Panc1 (cell line): Measurements from ENCODE around the gene CABLES2. TPM values are rescaled to one million over a fixed set of nuclear protein-coding genes. Genes with fewer than 3 reads are reported as not detected.

ENCODE experiments used
- ATAC-seq: fragments of 200-7000 bp; cut with Tn5 transposase; 2 replicates; pipeline ENCODE4 v1.9.1; 2020; ENCODE audit warnings: mild to moderate bottlenecking, moderate library complexity
- BruUV-seq: library from RNA; stranded (reverse); fragments of 400-500 nt; replicated peaks from 2 replicates; lab custom pipeline; 2021; lab: Mats Ljungman, UMichigan
- CTCF ChIA-PET: fragments of 300-600 bp; sonication (Branson Sonifier 250); formaldehyde crosslinking; loops from one replicate; lab custom pipeline; 2022; ENCODE audit warnings: antibody characterized with exemption; lab: Charles Lee
- POLR2A ChIA-PET: fragments of 300-600 bp; sonication (Branson Sonifier 250); formaldehyde crosslinking; loops from one replicate; lab custom pipeline; 2022; ENCODE audit warnings: antibody characterized with exemption; lab: Charles Lee
- DNase-seq: peaks from one replicate; pipeline ENCODE4 v3.0.0-alpha.2; 2010; ENCODE audit warnings: low read depth, low spot score
- H3K27ac ChIP-seq: 2 replicates; pipeline ENCODE4 v1.5.1; 2011; ENCODE audit warnings: mild to moderate bottlenecking, low read length, inconsistent platforms
- H3K27me3 ChIP-seq: fragments of 200-500 bp; sonication (Bioruptor generic); 2 replicates; pipeline ENCODE4 v1.6.0; 2014; ENCODE audit warnings: low read length, inconsistent platforms; ENCODE audit not compliant: control insufficient read depth, insufficient read depth
- H3K36me3 ChIP-seq: fragments of 200-500 bp; sonication (Bioruptor generic); 2 replicates; pipeline ENCODE4 v1.5.1; 2014; ENCODE audit warnings: inconsistent platforms, mild to moderate bottlenecking, low read length, moderate library complexity; ENCODE audit not compliant: control insufficient read depth, insufficient read depth
- H3K4me1 ChIP-seq: 2 replicates; pipeline ENCODE4 v1.5.1; 2011; ENCODE audit warnings: inconsistent platforms, mild to moderate bottlenecking, low read length, moderate library complexity; ENCODE audit not compliant: control insufficient read depth, insufficient read depth
- H3K4me3 ChIP-seq, 2 experiments: 2 replicates each; pipeline ENCODE4 v1.5.1; 2011 to 2012; ENCODE audit warnings: low read depth in 2 of 2, low read length in 2 of 2, mild to moderate bottlenecking in 2 of 2, inconsistent platforms in 1 of 2, moderate library complexity in 1 of 2
- H3K9me3 ChIP-seq: fragments of 200-500 bp; sonication (Bioruptor generic); 2 replicates; pipeline ENCODE4 v1.5.1; 2014; ENCODE audit warnings: low read depth, mild to moderate bottlenecking, inconsistent platforms, low read length, moderate library complexity; ENCODE audit not compliant: control insufficient read depth, insufficient read depth
- CTCF ChIP-seq: fragments of 450-650 bp; IDR thresholded peaks from 2 replicates; pipeline ENCODE4 v1.5.1; 2017; ENCODE audit warnings: mild to moderate bottlenecking
- POLR2AphosphoS5 ChIP-seq: IDR thresholded peaks from 2 replicates; pipeline ENCODE4 v1.6.1; 2012; ENCODE audit warnings: mild to moderate bottlenecking, low read depth, low read length, moderate library complexity
- REST ChIP-seq, 2 experiments: IDR thresholded peaks; 2 replicates each; pipeline ENCODE4 v1.6.1; 2011 to 2012; ENCODE audit warnings: low read depth in 2 of 2, control low read depth in 1 of 2, low read length in 1 of 2, mild to moderate bottlenecking in 1 of 2, moderate library complexity in 1 of 2; ENCODE audit not compliant: insufficient read depth in 1 of 2
- SIN3A ChIP-seq: IDR thresholded peaks from 2 replicates; pipeline ENCODE4 v1.6.1; 2012; ENCODE audit warnings: low read depth, mild to moderate bottlenecking, low read length, moderate library complexity, borderline replicate concordance; ENCODE audit not compliant: insufficient read depth
- TCF7L2 ChIP-seq: IDR thresholded peaks from 2 replicates; pipeline ENCODE4 v1.6.1; 2011; ENCODE audit warnings: mild to moderate bottlenecking, low read depth, low read length, inconsistent platforms
- in situ Hi-C: cut with HindIII; loops from 2 replicates; pipeline ENCODE4 v1.10.0; 2016; ENCODE audit warnings: low sequenced_read_pairs, low pct_unique_long_range_greater_than_20kb
- intact Hi-C: fragments of 100-400 bp; cut with micrococcal nuclease; formaldehyde crosslinking; loops from one replicate; pipeline ENCODE4 v1.10.0; 2022; ENCODE audit not compliant: unreplicated experiment
- total RNA-seq: library from RNA; stranded (reverse); gene quantifications from one replicate; pipeline ENCODE4 v1.2.1, GENCODE V29; 2021; ENCODE audit not compliant: unreplicated experiment

The CABLES2 gene
- total RNA-seq, 1 experiment from 2014 or later, result 9.8 TPM

GRCh38 chr20:62418709-62419487 is 11.8 kb upstream of the CABLES2 start:
- TF ChIP-seq TCF7L2 (no peak), POLR2AphosphoS5 (no peak), CTCF (no peak), REST (IDR thresholded peaks at IDR 0.05; ENCODE audit: insufficient read depth in 1 of 2, low read depth in 2 of 2, low read length in 1 of 2) (no peak), SIN3A (no peak)
- ChIA-PET CTCF (interaction anchor here (1.0 kb wide), 1 partner anchor 9 kb away, joined by 4 read pairs; no protein-coding TSS in a partner anchor), POLR2A (interaction anchor here (0.6 kb wide), 1 partner anchor 32 kb away, joined by 9 read pairs; the partner anchor contains the start of gene RPS21)
- intact Hi-C loops, result no loop called here
- BruUV-seq, result no TSS peak
- DNase-seq (no peak), ATAC-seq (no peak)
- Histone ChIP-seq H3K36me3 (no peaks in the 10 kb centered on the region), H3K27ac (no peak overlapping the region), H3K4me3 (no peak overlapping the region), H3K4me1 (no peaks in the 10 kb centered on the region; the same call in 1 of the 2 replicates), H3K27me3 (no peaks in the 10 kb centered on the region), H3K9me3 (no peaks in the 10 kb centered on the region)
- in situ Hi-C loops, result no loop called here

DNA sequence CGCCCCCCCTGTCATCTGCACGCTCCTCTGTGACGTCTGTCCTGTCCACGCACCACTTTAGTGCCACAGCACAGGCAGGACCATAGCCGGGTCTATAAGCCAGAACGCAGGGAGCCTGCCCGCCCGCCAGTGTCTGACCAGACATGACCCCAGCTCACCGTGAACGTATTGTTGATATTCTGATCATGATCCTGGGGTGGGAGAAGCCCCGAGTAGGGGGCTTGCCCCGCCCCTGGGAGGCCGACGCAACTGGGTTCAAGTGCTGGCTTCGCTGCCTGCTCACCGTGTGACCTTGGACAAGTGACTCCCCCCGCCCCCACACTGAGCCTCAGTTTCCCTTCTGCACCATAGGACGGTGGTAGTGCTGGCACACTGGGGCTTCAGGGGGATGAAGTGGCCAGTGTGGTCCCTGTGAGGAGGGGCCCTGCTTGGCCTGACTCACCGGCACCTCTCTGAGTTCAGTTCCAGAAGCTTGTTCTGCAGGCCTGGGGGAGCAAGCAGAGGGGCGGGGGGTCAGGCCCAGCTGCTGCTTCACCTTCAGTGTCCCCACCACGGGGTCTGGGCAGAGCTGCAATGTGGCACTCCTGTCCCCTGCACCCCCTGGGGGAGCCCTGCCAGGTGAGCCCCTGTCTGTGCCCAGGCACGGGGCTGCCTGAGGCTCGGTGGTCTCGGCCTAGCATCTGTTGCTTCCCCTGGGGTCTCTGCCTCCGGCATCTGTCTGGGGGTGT is 11.1 kb upstream of the CABLES2 start:
- DNase-seq, result no peak
- POLR2A ChIA-PET, result no interaction called here
- BruUV-seq, result no TSS peak

More for the DNA sequence above, 11.1 kb upstream of the CABLES2 start:
- no peaks in the 10 kb centered on the region; the same call in 1 of the 2 replicates for H3K4me1 ChIP-seq
- in situ Hi-C loops (no loop called here), intact Hi-C loops (no loop called here)
- CTCF ChIA-PET, result interaction anchor here (0.6 to 1.0 kb wide), 2 partner anchors 8 to 57 kb away, joined by 4 to 7 read pairs; no protein-coding TSS in a partner anchor
- no peaks in the 10 kb centered on the region for H3K9me3 ChIP-seq
- no peak for TF ChIP-seq TCF7L2
- TF ChIP-seq POLR2AphosphoS5, result no peak
- TF ChIP-seq REST (IDR thresholded peaks at IDR 0.05; ENCODE audit: insufficient read depth in 1 of 2, low read depth in 2 of 2, low read length in 1 of 2), result no peak
- no peak for TF ChIP-seq CTCF
- no peak for TF ChIP-seq SIN3A
- H3K27ac ChIP-seq, result no peak overlapping the region
- no peak for ATAC-seq
- no peaks in the 10 kb centered on the region for H3K27me3 ChIP-seq
- H3K4me3 ChIP-seq, result no peak overlapping the region
- H3K36me3 ChIP-seq, result no peaks in the 10 kb centered on the region
